Measurements from ENCODE around the gene PRKAG3. TPM values are rescaled to one million over a fixed set of nuclear protein-coding genes. Genes with fewer than 3 reads are reported as not detected.

PRKAG3 gene
- total RNA-seq, 1 donor from 2014 or later: not detected

DNA sequence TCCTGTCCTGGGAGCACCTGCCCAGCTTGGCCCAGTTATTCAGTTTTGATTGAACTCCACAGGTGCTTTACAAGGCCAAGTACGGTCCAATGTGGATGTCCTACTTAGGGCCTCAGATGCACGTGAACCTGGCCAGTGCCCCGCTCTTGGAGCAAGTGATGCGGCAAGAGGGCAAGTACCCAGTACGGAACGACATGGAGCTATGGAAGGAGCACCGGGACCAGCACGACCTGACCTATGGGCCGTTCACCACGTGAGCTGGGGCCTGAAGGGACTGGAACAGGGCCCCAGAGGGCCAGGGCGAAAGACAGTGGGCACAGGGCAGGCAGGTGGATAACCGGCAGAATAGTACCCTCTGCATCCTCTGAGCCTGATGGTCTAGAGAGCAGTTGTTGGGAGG, 22.1 kb downstream of the PRKAG3 start:
- Mint-ChIP-seq H3K4me3 (ENCODE audit: low read depth) (no peak overlapping the region), H3K4me1 (ENCODE audit: low read depth) (peaks cover 5% of the 10 kb centered on the region), H3K9me3 (ENCODE audit: low read depth) (peaks cover 8% of the 10 kb centered on the region), H3K36me3 (ENCODE audit: insufficient read depth) (peaks cover 18% of the 10 kb centered on the region), H3K27me3 (no peaks in the 10 kb centered on the region), H3K27ac (no peak overlapping the region)
- TF ChIP-seq, protein P1, sequence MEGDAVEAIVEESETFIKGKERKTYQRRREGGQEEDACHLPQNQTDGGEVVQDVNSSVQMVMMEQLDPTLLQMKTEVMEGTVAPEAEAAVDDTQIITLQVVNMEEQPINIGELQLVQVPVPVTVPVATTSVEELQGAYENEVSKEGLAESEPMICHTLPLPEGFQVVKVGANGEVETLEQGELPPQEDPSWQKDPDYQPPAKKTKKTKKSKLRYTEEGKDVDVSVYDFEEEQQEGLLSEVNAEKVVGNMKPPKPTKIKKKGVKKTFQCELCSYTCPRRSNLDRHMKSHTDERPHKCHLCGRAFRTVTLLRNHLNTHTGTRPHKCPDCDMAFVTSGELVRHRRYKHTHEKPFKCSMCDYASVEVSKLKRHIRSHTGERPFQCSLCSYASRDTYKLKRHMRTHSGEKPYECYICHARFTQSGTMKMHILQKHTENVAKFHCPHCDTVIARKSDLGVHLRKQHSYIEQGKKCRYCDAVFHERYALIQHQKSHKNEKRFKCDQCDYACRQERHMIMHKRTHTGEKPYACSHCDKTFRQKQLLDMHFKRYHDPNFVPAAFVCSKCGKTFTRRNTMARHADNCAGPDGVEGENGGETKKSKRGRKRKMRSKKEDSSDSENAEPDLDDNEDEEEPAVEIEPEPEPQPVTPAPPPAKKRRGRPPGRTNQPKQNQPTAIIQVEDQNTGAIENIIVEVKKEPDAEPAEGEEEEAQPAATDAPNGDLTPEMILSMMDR (IDR thresholded peaks at IDR 0.05; ENCODE audit: unreplicated experiment): no peak
- DNase-seq (ENCODE audit: low spot score, unreplicated experiment): no peak

GRCh38 chr2:218807626-218808025, 24.0 kb downstream of the PRKAG3 start:
- no peak for DNase-seq (ENCODE audit: low spot score, unreplicated experiment)
- Mint-ChIP-seq H3K4me3 (ENCODE audit: low read depth) (no peak overlapping the region), H3K36me3 (ENCODE audit: insufficient read depth) (peaks cover 14% of the 10 kb centered on the region), H3K9me3 (ENCODE audit: low read depth) (peaks cover 11% of the 10 kb centered on the region), H3K27ac (no peak overlapping the region), H3K27me3 (no peaks in the 10 kb centered on the region), H3K4me1 (ENCODE audit: low read depth) (peaks cover 5% of the 10 kb centered on the region)
- TF ChIP-seq, protein P1 (IDR thresholded peaks at IDR 0.05; ENCODE audit: unreplicated experiment): no peak

DNA sequence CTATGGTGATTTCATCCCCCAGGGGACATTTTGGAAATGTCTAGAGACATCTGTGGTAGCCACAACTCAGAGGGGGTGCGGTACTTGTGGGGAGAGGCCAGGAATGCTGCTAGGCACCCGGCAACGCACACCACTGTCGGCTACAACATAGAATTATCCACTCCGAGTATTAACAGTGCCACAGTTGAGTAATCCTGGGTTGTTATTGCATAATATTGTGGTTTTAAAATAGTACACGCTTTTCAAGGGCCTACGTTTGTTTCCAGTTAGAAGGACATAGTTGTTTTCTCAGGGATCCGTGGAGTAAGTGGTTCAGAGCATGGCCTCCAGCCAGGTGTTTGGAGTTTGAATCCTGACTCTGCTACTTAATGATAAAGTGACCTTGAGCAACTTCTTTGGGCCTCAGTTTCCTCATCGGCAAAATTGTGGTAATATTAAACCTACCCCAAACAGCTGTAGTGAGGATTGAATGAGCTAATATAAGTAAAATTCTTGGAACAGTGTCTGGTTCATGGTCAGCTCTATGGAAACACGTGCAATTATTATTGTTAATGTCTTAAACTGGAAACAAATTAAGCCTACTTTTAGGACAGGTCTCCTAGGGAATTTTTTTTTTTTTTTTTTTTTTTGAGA, 25.1 kb downstream of the PRKAG3 start:
- TF ChIP-seq, protein P1 (IDR thresholded peaks at IDR 0.05; ENCODE audit: unreplicated experiment): no peak
- Mint-ChIP-seq H3K36me3 (ENCODE audit: insufficient read depth) (peaks cover 11% of the 10 kb centered on the region), H3K4me1 (ENCODE audit: low read depth) (peaks cover 11% of the 10 kb centered on the region), H3K27ac (no peak overlapping the region), H3K27me3 (no peaks in the 10 kb centered on the region), H3K4me3 (ENCODE audit: low read depth) (no peak overlapping the region), H3K9me3 (ENCODE audit: low read depth) (peaks cover 11% of the 10 kb centered on the region)
- no peak for DNase-seq (ENCODE audit: low spot score, unreplicated experiment)

DNA sequence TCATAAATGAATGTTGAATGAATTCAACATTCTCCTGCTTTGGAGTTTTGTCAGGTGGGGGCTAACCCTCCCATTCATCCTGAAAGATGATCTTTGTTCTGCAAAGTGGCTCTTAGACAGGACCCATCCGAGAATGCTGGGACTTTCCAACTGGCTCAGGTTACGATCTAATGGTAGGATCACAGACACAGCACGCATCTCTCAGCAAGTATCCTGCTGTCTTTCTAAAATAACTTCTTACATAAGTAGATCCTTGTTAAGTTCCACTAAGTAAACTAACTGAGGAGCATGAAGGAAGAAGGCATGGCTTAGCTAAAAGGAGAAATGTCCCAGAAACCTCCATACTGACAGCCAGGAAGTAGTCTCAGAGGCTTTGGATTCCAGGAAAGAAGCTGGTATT, 26.0 kb downstream of the PRKAG3 start:
- Mint-ChIP-seq H3K27me3 (no peaks in the 10 kb centered on the region), H3K4me1 (ENCODE audit: low read depth) (peaks cover 11% of the 10 kb centered on the region), H3K36me3 (ENCODE audit: insufficient read depth) (peaks cover 9% of the 10 kb centered on the region), H3K9me3 (ENCODE audit: low read depth) (peaks cover 11% of the 10 kb centered on the region), H3K27ac (no peak overlapping the region), H3K4me3 (ENCODE audit: low read depth) (no peak overlapping the region)
- TF ChIP-seq, protein P1 (IDR thresholded peaks at IDR 0.05; ENCODE audit: unreplicated experiment): no peak
- DNase-seq (ENCODE audit: low spot score, unreplicated experiment): no peak

DNA sequence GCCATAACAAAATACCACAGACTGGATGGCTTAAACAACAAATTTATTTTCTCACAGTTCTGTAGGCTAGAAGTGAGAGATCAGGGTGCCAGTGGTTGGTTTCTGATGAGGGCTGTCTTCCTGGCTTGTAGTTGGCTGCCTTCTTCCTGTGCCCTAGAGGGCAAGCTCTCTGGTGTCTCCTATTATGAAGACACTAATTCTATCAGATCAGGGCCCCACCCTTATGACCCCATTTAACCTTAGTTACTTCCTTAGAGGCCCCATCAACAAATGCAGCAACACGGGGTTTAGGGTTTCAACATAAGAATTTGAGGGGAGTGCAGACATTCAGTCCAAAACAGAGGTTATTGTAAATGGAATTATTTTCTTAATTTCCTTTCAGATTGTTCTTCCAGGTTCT, 26.8 kb downstream of the PRKAG3 start:
- H3K9me3 Mint-ChIP-seq (ENCODE audit: low read depth): peaks cover 11% of the 10 kb centered on the region
- H3K27me3 Mint-ChIP-seq: no peaks in the 10 kb centered on the region
- no peak overlapping the region for H3K4me3 Mint-ChIP-seq (ENCODE audit: low read depth)
- H3K27ac Mint-ChIP-seq: peak overlapping the region; percentile 10
- TF ChIP-seq, protein P1 (IDR thresholded peaks at IDR 0.05; ENCODE audit: unreplicated experiment): no peak
- peaks cover 9% of the 10 kb centered on the region for H3K36me3 Mint-ChIP-seq (ENCODE audit: insufficient read depth)
- no peak for DNase-seq (ENCODE audit: low spot score, unreplicated experiment)
- peaks cover 16% of the 10 kb centered on the region for H3K4me1 Mint-ChIP-seq (ENCODE audit: low read depth)
